GM03348 (cell line): ENCODE results near the gene SYT9.
A peak's percentile ranks its signal among the peaks of the same experiment; 100 is the strongest.
"Not testable (repeated sequence)": the region's sequence is repeated elsewhere in the genome, so short reads cannot be mapped to it uniquely, and the experiment has no call there.

Source experiments
- DNase-seq: peaks from one replicate; pipeline ENCODE4 v3.0.0; 2012; ENCODE audit warnings: low spot score

The SYT9 gene

DNA sequence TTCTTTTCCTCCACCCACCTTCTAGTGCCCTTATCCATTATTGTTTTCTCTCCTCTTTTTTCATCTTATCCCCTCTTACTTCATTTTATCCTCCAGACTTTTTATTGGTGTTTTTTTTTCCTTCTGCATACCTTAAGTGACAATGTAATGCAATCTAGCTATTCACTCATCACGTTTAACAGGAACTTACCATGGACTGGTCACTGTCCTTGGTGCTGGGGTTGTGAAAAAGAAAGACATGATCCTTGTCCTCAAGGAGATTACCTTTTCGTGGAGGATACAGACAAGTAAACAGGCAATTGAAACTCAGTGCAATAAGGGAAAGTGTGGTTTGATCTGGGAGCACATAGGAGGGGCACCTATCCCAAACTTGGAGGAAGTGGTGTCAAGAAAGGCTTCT is 20.7 kb downstream of the SYT9 start:
- no peak for DNase-seq

GRCh38 chr11:7275133-7275532 is 23.4 kb downstream of the SYT9 start:
- no peak for DNase-seq

DNA sequence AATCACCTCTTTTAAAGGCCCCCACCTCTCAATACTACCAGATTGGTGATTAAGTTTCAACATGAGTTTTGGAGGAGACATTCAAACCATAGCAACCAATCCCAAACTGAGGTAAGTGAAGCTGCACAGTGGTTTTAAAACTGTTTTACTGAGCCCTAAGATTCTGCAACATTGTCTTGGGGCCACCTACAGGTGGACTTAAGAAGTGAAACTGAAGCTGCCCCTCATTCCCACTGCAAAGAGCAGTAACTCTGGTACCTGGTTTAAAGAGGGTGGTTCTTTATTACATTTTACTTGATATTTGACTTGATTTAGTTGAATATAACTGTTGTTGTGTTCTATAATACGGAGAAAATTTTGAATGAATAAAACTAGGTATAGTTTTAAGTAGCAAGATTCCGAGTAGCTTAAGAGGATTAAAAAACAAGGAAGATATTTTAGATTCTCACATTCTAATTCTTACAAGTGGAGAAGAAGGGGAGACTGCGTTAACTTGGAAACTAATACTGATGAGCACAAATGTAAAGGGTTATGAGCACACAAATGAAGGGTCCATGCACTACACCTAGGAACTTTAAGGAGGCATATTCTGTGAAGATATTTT is 26.7 kb downstream of the SYT9 start:
- peak; percentile 56 for DNase-seq

DNA sequence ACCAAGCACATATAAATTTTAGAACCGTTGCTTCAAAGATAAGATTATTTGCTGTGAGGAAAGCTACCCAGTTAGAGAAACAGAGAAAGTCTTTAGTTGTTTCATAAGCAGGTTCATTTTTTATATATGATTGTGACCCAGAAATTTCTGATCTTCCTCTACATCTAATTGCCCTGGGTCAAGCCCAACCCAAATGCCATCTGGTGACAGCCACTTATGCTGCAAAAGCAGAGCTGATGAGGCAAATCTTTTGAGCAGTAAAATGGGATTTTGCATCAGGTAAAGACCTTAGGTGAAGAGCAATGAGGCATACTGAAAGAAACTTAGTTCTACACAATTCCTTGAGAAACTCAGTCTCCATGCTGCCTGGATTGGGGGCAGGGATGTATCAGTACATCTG is 28.0 kb downstream of the SYT9 start:
- no peak for DNase-seq

- no peak for DNase-seq
These were observed 29.4 kb downstream of the SYT9 start for GRCh38 chr11:7281079-7281478.

GRCh38 chr11:7281809-7282208 is 30.1 kb downstream of the SYT9 start:
- no peak for DNase-seq

DNA sequence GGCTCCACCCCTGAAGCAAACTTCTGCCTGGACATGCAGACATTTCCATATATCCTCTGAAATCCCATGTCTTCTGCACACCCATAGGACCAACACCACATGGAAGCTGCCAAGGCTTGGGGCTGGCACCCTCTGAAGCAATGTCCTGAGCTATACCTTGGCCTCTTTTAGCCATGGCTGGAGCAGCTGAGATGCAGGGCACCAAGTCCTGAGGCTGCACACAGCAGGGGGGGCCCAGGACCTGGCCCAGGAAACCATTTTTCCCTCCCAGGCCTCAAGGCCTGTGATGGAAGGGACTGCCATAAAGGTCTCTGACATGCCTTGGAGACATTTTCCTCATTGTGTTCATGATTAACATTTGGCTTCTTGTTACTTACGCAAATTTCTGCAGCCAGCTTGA is 34.5 kb downstream of the SYT9 start:
- DNase-seq = no peak

- DNase-seq = no peak
These were observed 39.6 kb downstream of the SYT9 start for GRCh38 chr11:7291100-7291829.

DNA sequence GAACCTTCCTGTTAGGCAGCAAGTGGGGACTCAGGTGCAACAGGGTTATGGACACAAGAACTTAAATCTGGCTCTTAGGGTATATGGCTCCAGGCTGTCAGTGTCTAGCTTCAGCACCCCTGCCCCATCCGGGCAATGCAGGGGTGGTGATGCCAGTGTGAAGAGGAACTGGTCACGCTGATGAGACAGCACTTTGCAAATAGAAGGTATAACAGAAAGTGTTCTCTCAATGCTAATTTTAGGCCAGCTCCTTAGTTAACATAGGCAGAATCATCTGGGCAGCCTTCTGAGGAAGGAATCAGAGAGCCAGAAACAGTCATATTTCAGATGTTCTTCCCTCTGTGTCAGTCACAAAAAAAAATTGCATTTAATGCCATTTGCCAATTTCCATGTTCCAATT is 41.2 kb downstream of the SYT9 start:
- no peak for DNase-seq

DNA sequence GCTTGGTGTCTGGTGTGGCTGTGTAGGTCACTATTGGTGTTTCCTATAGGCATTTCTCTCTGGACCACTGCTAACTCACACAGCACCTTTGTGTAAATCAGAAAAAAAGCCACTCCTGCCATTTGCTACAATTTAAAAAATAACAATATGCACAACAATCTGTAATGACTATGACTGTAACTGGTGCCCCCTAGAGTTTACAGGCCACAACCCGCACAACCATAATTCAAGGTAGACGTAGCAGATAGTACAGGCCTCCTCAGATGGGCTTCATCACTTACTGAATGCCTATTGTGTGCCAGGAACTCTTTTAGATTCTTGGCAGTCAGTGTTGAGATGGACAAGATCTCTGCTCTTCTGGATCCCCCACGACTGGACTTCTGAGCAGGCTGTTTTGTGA is 47.7 kb downstream of the SYT9 start:
- no peak for DNase-seq

DNA sequence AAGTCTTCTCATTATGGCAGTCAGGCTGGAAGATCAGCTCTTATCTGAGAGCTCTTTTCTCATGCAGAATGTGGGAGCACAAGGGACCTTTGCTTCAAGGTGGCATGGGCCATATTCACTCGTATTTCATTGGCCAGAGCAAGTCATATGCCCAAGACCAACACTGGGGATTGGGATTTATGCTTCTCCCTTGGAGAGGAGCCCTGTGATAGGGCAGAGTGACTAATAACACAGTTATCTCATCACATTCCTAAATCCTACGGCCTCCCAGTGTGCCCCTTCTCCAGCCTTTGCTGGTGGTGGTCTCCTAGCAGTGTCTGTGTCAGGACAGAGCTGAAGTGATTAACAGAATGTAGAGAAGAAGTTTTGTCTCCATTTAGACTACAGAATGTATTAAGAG is 48.6 kb downstream of the SYT9 start:
- no peak for DNase-seq

GRCh38 chr11:7303146-7303545 is 51.4 kb downstream of the SYT9 start:
- DNase-seq = no peak

GRCh38 chr11:7306900-7307299 is 55.2 kb downstream of the SYT9 start:
- no peak for DNase-seq

DNA sequence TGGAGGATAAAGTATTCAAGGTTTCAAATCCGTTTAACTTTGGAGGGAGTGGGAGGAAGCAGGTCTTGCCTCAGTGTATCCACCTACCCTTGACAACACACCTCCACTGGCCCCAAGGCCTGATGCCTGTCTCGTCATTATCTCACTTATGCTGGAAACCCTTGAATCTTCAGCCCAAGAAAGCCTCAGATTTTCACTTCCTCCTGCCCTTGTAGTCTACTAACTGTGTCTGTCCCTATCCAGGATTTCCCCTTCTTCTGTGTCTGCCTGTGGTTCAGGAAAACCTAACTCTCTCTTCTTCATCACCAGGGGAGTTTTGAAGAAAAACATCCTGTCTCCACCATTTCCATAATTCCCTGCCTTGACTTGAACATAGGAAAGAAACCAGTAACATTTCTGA is 56.1 kb downstream of the SYT9 start:
- DNase-seq = no peak

DNA sequence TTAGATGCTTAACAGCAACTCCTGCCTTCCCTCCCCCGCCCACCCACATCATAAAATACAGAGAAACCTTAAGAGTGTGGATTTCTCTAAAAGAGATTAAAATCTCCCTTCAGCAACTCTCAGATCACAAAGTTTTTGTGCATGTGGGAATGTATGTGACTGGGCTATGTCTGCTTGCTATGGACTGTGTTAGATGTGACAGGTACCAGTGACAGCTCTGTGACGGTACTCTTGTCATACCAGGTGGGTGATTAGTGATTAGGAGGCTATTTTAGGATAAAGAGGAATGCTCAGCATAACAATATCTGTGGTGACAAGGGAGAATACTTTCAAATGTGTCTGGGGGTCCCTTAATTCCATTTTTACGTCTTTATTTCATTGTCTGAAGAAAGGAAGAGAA is 60.2 kb downstream of the SYT9 start:
- DNase-seq = no peak

- no peak for DNase-seq
These were observed 63.3 kb downstream of the SYT9 start for GRCh38 chr11:7314811-7315604.

GRCh38 chr11:7319501-7319900 is 67.8 kb downstream of the SYT9 start:
- no peak for DNase-seq

GRCh38 chr11:7320306-7320705 is 68.6 kb downstream of the SYT9 start:
- no peak for DNase-seq

DNA sequence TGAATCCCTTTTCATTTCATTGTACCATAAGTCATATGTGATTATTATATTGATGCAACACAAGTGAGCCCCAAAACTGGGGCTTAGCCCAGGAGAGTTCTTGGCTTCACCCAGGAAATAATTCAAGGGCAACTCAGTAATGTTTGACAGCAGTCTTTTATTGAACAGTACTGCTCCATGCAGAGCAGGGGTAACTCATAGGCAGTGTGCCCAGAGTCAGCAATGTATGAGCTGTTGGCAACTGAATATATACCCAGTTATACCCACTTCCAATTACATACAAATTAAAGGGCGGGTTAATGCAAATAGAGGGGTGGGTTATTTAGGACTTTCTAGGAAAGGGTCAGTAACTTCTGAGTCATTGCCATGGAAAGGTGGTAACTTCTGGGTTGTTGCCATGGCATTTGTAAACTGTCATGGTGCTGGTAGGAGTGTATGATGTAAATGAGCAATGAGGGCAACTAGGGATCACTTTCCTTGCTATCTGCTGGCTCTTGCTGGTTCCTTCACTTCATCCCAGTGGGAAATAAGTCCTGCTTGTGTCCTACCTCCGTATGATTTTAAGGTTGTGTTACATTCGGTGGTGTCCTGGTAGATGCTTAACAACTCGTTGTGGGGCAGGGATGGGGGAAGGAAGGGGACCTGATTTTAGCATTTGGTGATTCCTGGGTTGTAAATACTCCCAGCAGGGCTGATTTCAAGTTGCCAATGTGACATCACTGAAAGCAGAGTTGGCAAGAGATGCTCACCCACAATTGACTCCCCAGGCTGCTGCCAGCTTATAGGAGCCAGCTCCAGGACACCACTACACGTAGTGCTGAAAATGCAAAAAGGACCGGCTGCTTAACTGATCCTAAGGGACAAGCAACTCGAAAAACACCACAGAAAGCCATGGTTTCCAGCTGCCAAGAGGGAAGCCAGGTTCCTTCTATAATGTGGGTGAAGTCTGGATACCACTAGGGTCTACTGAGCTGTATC is 70.1 kb downstream of the SYT9 start:
- DNase-seq = no peak

DNA sequence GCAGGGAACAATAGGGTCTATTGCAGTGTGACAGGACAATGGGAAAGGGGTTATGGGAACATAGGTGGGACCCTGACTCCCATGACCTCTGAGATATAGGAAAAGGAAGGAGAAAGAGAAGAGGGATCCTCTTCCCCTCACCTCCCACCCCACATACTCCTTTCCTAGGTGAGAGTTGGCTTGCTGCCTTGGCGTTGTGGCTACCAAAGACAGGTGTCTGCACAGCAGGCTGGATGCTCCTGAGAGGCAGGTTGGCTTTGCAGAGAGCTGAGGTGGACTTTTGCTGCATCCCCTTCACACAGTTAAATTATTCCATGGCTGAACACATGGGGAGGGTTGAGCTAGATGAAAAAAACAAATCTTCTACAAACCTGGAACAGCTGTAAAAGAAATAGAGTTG is 80.7 kb downstream of the SYT9 start:
- no peak for DNase-seq

DNA sequence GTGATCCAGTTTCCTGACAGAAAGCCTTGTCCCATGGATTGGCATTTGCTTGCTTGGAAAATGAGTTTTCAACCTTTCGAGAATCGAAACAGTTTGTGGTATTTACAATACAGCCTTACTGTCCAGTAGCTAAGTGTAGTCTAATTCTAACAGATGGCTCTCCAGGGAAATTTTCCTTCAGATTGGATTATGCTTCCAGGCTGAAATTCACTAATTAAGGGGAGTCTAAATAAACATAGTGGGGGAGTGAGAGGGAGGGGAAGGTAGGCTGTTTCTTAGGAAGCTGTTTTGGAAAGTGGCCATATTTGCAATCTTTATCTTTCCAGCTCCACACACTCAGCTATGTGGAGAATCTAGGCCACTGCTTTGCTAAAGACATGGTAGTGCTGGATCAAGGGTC is 81.3 kb downstream of the SYT9 start:
- DNase-seq = no peak

DNA sequence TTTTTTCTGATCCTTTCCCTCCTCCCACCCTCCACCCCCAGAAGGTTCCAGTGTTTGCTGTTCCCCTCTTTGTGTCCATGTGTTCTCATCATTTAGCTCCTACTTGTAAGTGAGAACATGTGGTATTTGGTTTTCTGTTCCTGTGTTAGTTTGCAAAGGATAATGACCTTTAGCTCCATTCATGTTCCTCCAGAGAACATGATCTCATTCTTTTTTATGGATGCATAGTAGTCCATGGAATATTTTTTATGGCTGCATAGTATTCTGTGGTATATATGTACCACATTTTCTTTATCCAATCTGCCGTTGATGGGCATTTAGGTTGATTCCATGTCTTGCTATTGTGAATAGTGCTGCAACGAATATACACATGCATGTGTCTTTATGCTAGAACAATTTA is 83.7 kb downstream of the SYT9 start:
- not testable (repeated sequence) for DNase-seq
